Ramos (cell line): ENCODE results near the gene FYB1.

Source experiments
- in situ Hi-C: fragments of 300-500 bp; cut with MboI; formaldehyde crosslinking; loops from one replicate; pipeline ENCODE4 v1.14.3; 2022; ENCODE audit warnings: low sequenced_read_pairs; ENCODE audit not compliant: unreplicated experiment

Gene FYB1

GRCh38 chr5:39207345-39208045 is 11.9 kb downstream of the FYB1 start:
- in situ Hi-C loops: no loop called here

DNA sequence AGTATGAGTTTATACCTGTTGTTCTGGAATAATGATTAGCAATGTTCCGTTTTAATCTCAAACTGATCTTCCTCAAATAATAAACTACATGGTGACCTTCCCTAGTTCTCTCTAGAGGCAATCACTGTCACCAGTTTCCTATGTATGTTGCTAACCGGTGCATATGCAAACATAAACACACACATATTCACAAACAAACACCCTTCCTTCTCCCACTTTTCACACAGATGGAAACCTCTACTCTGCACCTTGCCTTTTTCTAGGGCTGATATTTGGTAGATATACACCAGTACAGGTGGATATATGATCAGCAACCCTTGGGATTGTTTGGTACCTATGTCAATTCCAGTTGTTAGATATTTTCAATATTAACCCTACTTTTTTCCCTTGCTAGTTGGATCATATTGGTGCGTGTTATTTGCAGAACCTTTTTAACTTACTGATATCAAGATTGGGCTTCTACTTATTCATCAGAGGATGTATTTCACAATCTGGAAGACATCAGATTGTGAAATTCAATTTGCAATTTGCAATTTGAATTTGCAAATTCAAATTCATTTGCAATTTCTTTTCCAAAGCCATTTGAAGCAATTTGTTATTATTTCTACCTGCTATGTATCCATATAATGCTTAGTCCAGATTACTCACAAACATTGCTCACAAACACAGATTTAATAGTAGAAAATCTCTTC is 12.6 kb downstream of the FYB1 start:
- in situ Hi-C loops: no loop called here

DNA sequence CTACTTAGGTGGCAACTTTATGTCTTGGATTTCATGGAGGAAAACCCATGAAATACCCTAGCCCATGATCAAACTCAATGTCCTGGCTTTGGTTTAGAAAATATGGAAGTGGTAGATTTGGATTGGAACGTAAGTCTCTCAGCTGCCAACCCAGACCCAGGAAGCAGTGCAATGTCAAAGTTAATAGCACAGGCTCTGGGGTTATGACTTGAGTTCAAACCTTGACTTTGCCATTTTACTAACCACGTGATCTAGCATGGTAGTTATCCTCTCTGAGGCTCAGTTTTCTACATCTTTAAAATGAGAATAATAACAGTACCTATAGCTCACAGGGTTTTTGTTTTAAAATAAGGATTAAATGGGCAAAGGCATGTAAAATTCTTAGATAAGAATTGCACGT is 13.8 kb downstream of the FYB1 start:
- in situ Hi-C loops: no loop called here

GRCh38 chr5:39203951-39204350 is 15.4 kb downstream of the FYB1 start:
- in situ Hi-C loops: no loop called here

- in situ Hi-C loops: no loop called here
Observed at GRCh38 chr5:39203275-39203922, 16.0 kb downstream of the FYB1 start.

DNA sequence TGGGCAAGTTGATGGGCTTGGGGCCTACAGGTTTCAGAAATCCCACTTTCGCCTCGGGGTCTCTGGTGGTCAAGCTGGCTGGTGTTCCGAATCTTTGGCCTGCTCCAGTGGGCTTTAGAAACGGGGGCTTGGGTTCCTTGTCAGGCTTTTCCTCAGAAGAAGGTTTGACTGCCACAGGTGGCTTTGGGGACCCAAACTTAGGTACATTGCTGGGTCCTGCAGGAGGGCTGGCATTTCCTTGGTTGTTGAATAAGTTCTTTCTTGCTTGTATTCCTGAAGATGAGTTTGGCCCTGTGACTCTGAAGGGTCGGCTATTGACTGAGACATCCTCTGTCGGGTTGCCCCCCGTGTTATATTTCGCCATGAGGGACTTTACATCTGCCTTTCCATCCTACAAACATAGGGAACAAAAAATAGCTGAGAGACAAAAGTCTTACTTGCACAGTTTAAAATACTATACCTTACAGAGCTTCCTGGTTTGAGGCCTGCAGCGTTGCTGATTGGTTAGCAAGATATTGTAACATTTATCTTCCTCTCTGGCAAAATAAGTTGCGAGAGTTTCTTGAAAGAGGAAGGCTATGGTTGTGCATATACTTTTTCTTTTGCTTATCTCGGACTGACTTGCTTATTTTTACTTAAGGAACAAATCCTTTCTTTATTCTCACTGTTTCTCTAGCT is 16.6 kb downstream of the FYB1 start:
- in situ Hi-C loops: no loop called here

- in situ Hi-C loops: no loop called here
Observed at GRCh38 chr5:39201781-39202596, 17.4 kb downstream of the FYB1 start.

- in situ Hi-C loops: no loop called here
Observed at GRCh38 chr5:39201160-39201780, 18.1 kb downstream of the FYB1 start.

DNA sequence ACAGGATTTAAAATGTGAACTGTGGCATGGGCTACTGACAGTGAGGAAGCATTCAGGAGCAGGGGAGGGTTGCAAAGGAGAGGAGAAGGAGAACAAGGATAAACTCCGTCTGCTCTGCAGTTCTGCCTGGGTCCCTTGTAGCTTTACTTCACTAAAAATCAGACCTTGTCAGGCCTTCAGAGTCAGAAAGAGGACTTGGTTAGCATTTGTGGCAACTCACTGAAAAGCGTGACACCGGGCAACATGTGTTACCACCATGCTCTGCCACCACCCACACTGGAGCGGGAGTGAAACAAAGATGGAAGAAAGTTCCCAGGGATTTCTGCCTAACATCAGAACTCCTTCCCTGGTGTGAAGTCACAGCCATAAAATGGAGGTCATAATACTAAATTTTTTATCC is 19.3 kb downstream of the FYB1 start:
- in situ Hi-C loops: no loop called here

- in situ Hi-C loops: no loop called here
Observed at GRCh38 chr5:39199335-39199734, 20.0 kb downstream of the FYB1 start.

DNA sequence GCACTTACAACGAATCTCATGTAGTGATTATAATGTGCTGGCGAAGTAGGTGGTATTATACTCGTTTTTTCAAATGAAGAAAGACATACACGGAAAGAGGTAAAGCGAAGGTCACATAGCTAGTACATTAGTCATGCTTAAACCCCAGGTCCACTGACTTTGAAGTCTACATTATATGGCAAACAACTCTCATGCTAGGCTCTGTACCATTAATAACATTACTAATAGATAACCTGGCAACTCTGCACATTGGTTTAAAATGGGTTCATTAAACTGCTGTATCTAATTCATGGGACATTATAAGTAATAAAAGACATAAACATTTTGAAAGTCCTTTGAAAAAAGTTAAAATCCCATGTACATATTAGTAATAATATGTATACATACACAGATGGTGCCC is 21.2 kb downstream of the FYB1 start:
- in situ Hi-C loops: no loop called here

DNA sequence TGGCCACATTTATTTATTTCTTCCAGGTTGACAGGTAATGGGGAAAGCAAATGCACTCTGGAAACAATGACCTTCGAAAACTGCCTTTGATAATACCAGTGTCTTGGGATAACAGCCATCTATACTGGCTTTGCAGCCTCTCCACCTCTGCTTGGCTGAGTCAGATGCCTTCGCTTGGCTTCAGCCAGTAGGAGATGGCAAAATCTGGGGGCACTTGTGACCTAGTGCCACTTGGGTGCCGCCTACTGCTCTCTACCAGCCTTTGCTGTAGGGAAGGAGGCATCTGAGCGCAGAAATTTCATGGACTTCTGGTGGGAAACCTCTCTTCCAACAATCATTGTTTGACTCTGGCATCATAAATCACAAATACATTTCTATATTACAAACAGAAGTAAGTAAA is 21.8 kb downstream of the FYB1 start:
- in situ Hi-C loops: no loop called here

- in situ Hi-C loops: no loop called here
Observed at GRCh38 chr5:39195198-39195826, 24.1 kb downstream of the FYB1 start.

GRCh38 chr5:39194466-39195136 is 24.8 kb downstream of the FYB1 start:
- in situ Hi-C loops: no loop called here

- in situ Hi-C loops: no loop called here
Observed at GRCh38 chr5:39193553-39194465, 25.6 kb downstream of the FYB1 start.

DNA sequence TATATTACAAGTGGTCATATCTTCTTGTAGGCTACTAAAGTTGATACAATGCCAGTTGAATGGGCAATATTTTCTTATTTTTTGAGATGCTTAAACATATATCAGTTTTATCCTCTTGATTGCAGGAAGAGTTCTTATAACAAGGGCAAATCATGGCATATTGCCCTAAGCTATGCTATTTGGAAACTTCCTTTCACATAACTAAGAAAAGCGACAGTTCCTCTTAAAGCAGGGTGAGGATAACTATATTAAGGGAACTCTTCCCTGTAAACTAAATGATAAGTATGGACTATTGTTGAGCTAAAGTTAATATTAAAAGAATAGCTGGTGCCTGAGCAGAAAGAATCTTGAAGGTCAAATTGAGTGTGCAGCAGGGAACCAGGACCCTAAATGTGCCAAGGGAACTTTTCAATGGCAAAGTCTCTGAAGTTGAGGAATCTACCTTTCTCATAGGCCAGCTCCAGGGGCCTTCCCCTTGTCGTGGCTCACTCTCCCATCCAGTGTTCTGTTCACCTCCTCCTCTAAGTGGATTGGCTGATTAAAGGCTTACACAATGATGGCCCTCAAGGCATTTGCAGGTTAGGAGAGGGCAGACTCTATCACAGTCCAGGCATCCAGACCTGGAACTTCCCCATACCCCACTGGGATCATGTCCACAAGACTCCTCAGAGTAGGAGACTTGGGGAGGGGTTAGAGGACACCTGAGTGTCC is 26.8 kb downstream of the FYB1 start:
- in situ Hi-C loops: no loop called here

DNA sequence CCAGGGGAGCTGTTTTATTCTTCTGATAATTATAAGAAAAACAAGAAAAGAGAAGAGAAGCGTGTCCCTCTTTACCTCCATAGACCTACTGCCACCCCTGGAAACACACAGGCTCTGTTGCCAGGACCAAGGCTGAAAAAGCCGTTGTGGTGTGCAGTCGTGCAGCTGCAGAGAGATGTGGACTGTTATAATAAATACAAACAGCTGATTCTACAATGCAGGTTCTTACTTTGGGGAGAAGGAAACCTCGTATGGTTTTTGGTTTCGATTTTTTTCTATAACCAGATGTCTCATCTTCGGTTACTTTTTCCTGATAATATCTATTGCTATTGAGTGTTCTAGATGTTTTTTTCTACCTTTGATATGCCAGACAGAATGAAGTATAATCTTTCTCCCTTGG is 28.1 kb downstream of the FYB1 start:
- in situ Hi-C loops: no loop called here
